Islet precursor cell (in vitro differentiated cells): ENCODE data around the gene ABLIM2.

Experiments used
- DNase-seq: peaks from one replicate; pipeline ENCODE4 v3.0.0-alpha.2; 2018

ABLIM2 gene

GRCh38 chr4:8099981-8100464 is 58.6 kb downstream of the ABLIM2 start:
- DNase-seq: no peak

- DNase-seq: no peak
Observed at GRCh38 chr4:8098506-8098905, 60.1 kb downstream of the ABLIM2 start.

GRCh38 chr4:8097721-8098345 is 60.8 kb downstream of the ABLIM2 start:
- DNase-seq: no peak

GRCh38 chr4:8097141-8097541 is 61.5 kb downstream of the ABLIM2 start:
- no peak for DNase-seq

- DNase-seq: no peak
Observed at GRCh38 chr4:8096690-8097061, 61.9 kb downstream of the ABLIM2 start.

- DNase-seq: no peak
Observed at GRCh38 chr4:8095956-8096689, 62.5 kb downstream of the ABLIM2 start.

- no peak for DNase-seq
Observed at GRCh38 chr4:8093587-8094274, 64.9 kb downstream of the ABLIM2 start.

GRCh38 chr4:8092282-8092681 is 66.3 kb downstream of the ABLIM2 start:
- no peak for DNase-seq

- no peak for DNase-seq
Observed at GRCh38 chr4:8090744-8091301, 67.8 kb downstream of the ABLIM2 start.

GRCh38 chr4:8090312-8090711 is 68.3 kb downstream of the ABLIM2 start:
- DNase-seq: no peak

GRCh38 chr4:8089862-8090261 is 68.8 kb downstream of the ABLIM2 start:
- DNase-seq: no peak

GRCh38 chr4:8088966-8089491 is 69.6 kb downstream of the ABLIM2 start:
- DNase-seq: no peak

GRCh38 chr4:8087921-8088495 is 70.6 kb downstream of the ABLIM2 start:
- DNase-seq: no peak

GRCh38 chr4:8086783-8087445 is 71.7 kb downstream of the ABLIM2 start:
- DNase-seq: no peak

GRCh38 chr4:8085491-8086117 is 73.0 kb downstream of the ABLIM2 start:
- DNase-seq: no peak

GRCh38 chr4:8084712-8085490 is 73.7 kb downstream of the ABLIM2 start:
- no peak for DNase-seq

- no peak for DNase-seq
Observed at GRCh38 chr4:8084031-8084660, 74.5 kb downstream of the ABLIM2 start.

- no peak for DNase-seq
Observed at GRCh38 chr4:8083086-8083825, 75.4 kb downstream of the ABLIM2 start.

- no peak for DNase-seq
Observed at GRCh38 chr4:8082517-8083055, 76.0 kb downstream of the ABLIM2 start.
